ENCODE results near the gene PRXL2C. TPM values are rescaled to one million over a fixed set of nuclear protein-coding genes. Genes with fewer than 3 reads are reported as not detected.

PRXL2C gene
- total and polyA plus RNA-seq, 9 of the 15 experiments (the other 6 are each of a cell fraction or from before 2014, with no cell fraction given): 3.6 to 15.3 (median 10.6) TPM

DNA sequence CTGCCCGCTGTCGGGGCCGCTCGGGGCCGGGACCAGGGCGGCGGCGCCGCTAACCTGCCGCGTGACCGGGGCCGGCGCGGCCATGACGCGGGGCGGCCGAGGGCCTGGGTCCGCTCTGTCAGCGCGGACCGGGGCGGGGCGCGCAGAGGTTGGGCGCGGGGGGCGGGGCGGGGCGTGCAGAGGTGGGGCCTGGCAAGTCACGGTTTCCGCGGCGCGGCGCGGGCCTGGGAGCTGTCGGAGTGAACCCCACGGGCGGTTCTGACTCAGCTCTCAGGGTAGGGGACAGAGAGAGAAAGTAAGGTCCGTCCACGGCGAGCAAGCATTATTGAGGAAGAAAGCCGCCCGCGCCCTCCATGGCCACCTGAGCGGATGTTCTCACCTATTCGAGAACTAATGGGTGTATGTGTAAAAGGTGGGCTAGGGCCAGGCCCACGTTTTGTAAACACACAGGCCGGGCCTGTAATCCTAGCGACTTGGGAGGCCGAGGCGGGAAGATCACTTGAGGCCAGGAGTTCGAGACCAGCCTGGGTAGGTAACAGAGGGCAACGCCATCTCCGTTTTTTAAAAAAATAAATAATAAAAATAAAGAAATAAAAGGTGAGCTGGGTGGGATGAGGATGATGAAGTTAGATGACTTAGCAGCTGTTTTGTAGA lies at the start of gene PRXL2C (continued):
- TF ChIP-seq, protein P1, sequence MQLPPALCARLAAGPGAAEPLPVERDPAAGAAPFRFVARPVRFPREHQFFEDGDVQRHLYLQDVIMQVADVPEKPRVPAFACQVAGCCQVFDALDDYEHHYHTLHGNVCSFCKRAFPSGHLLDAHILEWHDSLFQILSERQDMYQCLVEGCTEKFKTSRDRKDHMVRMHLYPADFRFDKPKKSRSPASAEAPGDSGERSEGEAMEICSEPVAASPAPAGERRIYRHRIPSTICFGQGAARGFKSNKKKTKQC (CRISPR knock-in tag; IDR thresholded peaks at IDR 0.05): 0 out of 2 replicates have a peak, but pooled peaks have one; percentile 36
- TF ChIP-seq NFYB (IDR thresholded peaks at IDR 0.05; ENCODE audit: extremely low read depth, insufficient read length): no peak
- no peak for TF ChIP-seq FOS (IDR thresholded peaks at IDR 0.05; ENCODE audit: extremely low read depth, insufficient read length)
- TF ChIP-seq ZNF263 (CRISPR knock-in tag; IDR thresholded peaks at IDR 0.05; ENCODE audit: borderline replicate concordance): no peak
- TF ChIP-seq, protein P2, sequence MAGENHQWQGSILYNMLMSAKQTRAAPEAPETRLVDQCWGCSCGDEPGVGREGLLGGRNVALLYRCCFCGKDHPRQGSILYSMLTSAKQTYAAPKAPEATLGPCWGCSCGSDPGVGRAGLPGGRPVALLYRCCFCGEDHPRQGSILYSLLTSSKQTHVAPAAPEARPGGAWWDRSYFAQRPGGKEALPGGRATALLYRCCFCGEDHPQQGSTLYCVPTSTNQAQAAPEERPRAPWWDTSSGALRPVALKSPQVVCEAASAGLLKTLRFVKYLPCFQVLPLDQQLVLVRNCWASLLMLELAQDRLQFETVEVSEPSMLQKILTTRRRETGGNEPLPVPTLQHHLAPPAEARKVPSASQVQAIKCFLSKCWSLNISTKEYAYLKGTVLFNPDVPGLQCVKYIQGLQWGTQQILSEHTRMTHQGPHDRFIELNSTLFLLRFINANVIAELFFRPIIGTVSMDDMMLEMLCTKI (IDR thresholded peaks at IDR 0.05; ENCODE audit: partially characterized antibody): no peak
- no peak for TF ChIP-seq PCBP2 (IDR thresholded peaks at IDR 0.05; ENCODE audit: low read depth, low read length, poor library complexity, severe bottlenecking)
- TF ChIP-seq PML (IDR thresholded peaks at IDR 0.05; ENCODE audit: low read length): no peak
- peak; percentile 54; the same call in 1 of the 2 replicates for TF ChIP-seq PHF8 (IDR thresholded peaks at IDR 0.05; ENCODE audit: borderline replicate concordance, low read length)
- peak; percentile 25; the same call in 1 of the 2 replicates for TF ChIP-seq ETV1 (tag; conservative IDR thresholded peaks at IDR 0.05; ENCODE audit: low read depth)
- TF ChIP-seq SRSF7 (optimal IDR thresholded peaks at IDR 0.05; ENCODE audit: low read depth, low read length): no peak
- TF ChIP-seq CHD4 (IDR thresholded peaks at IDR 0.05; ENCODE audit: insufficient read depth, insufficient replicate concordance, low read depth, low read length, poor library complexity, severe bottlenecking): no peak
- TF ChIP-seq SP1 (CRISPR knock-in tag; IDR thresholded peaks at IDR 0.05): 0 out of 2 replicates have a peak, but pooled peaks have one; percentile 39
- TF ChIP-seq, protein P3, sequence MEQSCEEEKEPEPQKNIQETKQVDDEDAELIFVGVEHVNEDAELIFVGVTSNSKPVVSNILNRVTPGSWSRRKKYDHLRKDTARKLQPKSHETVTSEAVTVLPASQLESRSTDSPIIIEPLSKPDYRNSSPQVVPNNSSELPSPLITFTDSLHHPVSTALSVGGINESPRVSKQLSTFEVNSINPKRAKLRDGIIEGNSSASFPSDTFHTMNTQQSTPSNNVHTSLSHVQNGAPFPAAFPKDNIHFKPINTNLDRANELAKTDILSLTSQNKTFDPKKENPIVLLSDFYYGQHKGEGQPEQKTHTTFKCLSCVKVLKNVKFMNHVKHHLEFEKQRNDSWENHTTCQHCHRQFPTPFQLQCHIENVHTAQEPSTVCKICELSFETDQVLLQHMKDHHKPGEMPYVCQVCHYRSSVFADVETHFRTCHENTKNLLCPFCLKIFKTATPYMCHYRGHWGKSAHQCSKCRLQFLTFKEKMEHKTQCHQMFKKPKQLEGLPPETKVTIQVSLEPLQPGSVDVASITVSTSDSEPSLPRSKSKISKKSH (CRISPR knock-in tag; IDR thresholded peaks at IDR 0.05): no peak
- TF ChIP-seq, protein P4, sequence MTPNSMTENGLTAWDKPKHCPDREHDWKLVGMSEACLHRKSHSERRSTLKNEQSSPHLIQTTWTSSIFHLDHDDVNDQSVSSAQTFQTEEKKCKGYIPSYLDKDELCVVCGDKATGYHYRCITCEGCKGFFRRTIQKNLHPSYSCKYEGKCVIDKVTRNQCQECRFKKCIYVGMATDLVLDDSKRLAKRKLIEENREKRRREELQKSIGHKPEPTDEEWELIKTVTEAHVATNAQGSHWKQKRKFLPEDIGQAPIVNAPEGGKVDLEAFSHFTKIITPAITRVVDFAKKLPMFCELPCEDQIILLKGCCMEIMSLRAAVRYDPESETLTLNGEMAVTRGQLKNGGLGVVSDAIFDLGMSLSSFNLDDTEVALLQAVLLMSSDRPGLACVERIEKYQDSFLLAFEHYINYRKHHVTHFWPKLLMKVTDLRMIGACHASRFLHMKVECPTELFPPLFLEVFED (CRISPR knock-in tag; conservative IDR thresholded peaks at IDR 0.05): no peak
- no peak for TF ChIP-seq TEAD4 (IDR thresholded peaks at IDR 0.05; ENCODE audit: low read length)
- TF ChIP-seq TEAD4 (CRISPR knock-in tag; IDR thresholded peaks at IDR 0.05; ENCODE audit: borderline replicate concordance): no peak
- no peak for TF ChIP-seq PTBP1 (IDR thresholded peaks at IDR 0.05; ENCODE audit: low read depth, low read length)
